ENCODE measurements around the gene IMP4.
A peak's percentile ranks its signal among the peaks of the same experiment; 100 is the strongest.
"Not testable (repeated sequence)": the region's sequence is repeated elsewhere in the genome, so short reads cannot be mapped to it uniquely, and the experiment has no call there.

The IMP4 gene

GRCh38 chr2:130319536-130319935, 23.2 kb upstream of the IMP4 start:
- H3K4me1 Mint-ChIP-seq: no peaks in the 10 kb centered on the region
- peaks cover 36% of the 10 kb centered on the region for H3K27me3 Mint-ChIP-seq
- H3K27ac Mint-ChIP-seq (ENCODE audit: low read depth): no peak overlapping the region
- H3K4me3 Mint-ChIP-seq: no peak overlapping the region
- no peaks in the 10 kb centered on the region for H3K36me3 Mint-ChIP-seq (ENCODE audit: insufficient read depth)
- H3K9me3 Mint-ChIP-seq: no peaks in the 10 kb centered on the region
- DNase-seq (ENCODE audit: low spot score in 2 of 2): no peak
- ATAC-seq (replicated peaks; ENCODE audit: extremely low read depth, poor library complexity, severe bottlenecking): no peak

- H3K9me3 Mint-ChIP-seq: no peaks in the 10 kb centered on the region
Observed at GRCh38 chr2:130327703-130328527, 14.8 kb upstream of the IMP4 start.

GRCh38 chr2:130328710-130329109, 14.0 kb upstream of the IMP4 start:
- Mint-ChIP-seq H3K27me3 (peaks cover 67% of the 10 kb centered on the region), H3K4me3 (no peak overlapping the region), H3K27ac (ENCODE audit: low read depth) (no peak overlapping the region), H3K4me1 (peaks cover 4% of the 10 kb centered on the region), H3K36me3 (ENCODE audit: insufficient read depth) (no peaks in the 10 kb centered on the region), H3K9me3 (no peaks in the 10 kb centered on the region)
- ATAC-seq (replicated peaks; ENCODE audit: extremely low read depth, poor library complexity, severe bottlenecking) (no peak), DNase-seq (ENCODE audit: low spot score in 2 of 2) (no peak)

More at GRCh38 chr2:130327703-130328527, 14.8 kb upstream of the IMP4 start:
- Mint-ChIP-seq H3K27me3 (peaks cover 72% of the 10 kb centered on the region), H3K4me1 (peaks cover 4% of the 10 kb centered on the region), H3K4me3 (no peak overlapping the region), H3K27ac (ENCODE audit: low read depth) (no peak overlapping the region), H3K36me3 (ENCODE audit: insufficient read depth) (no peaks in the 10 kb centered on the region)
- ATAC-seq (replicated peaks; ENCODE audit: extremely low read depth, poor library complexity, severe bottlenecking) (no peak), DNase-seq (ENCODE audit: low spot score in 2 of 2) (no peak)

GRCh38 chr2:130332271-130333073, 10.2 kb upstream of the IMP4 start:
- Mint-ChIP-seq H3K9me3 (no peaks in the 10 kb centered on the region), H3K4me3 (no peak overlapping the region), H3K4me1 (peaks cover 4% of the 10 kb centered on the region), H3K27ac (ENCODE audit: low read depth) (no peak overlapping the region), H3K27me3 (peaks cover 44% of the 10 kb centered on the region), H3K36me3 (ENCODE audit: insufficient read depth) (peaks cover 8% of the 10 kb centered on the region)
- DNase-seq (ENCODE audit: low spot score in 2 of 2): peak; percentile 49 to 55
- ATAC-seq (replicated peaks; ENCODE audit: extremely low read depth, poor library complexity, severe bottlenecking): peak; percentile 64

GRCh38 chr2:130333253-130333652, 9.4 kb upstream of the IMP4 start:
- not testable (repeated sequence) for H3K4me1 Mint-ChIP-seq; H3K27ac Mint-ChIP-seq (ENCODE audit: low read depth); ATAC-seq (replicated peaks; ENCODE audit: extremely low read depth, poor library complexity, severe bottlenecking); DNase-seq (ENCODE audit: low spot score in 2 of 2); H3K9me3 Mint-ChIP-seq; H3K4me3 Mint-ChIP-seq
- peaks cover 37% of the 10 kb centered on the region for H3K27me3 Mint-ChIP-seq
- H3K36me3 Mint-ChIP-seq (ENCODE audit: insufficient read depth): peaks cover 11% of the 10 kb centered on the region

- DNase-seq (ENCODE audit: low spot score in 2 of 2) (no peak), ATAC-seq (replicated peaks; ENCODE audit: extremely low read depth, poor library complexity, severe bottlenecking) (no peak)
- Mint-ChIP-seq H3K36me3 (ENCODE audit: insufficient read depth) (peaks cover 11% of the 10 kb centered on the region), H3K4me1 (peaks cover 4% of the 10 kb centered on the region), H3K27me3 (peaks cover 30% of the 10 kb centered on the region), H3K4me3 (no peak overlapping the region), H3K27ac (ENCODE audit: low read depth) (no peak overlapping the region), H3K9me3 (no peaks in the 10 kb centered on the region)
Observed at GRCh38 chr2:130334026-130334425, 8.7 kb upstream of the IMP4 start.

GRCh38 chr2:130335226-130335625, 7.5 kb upstream of the IMP4 start:
- Mint-ChIP-seq H3K36me3 (ENCODE audit: insufficient read depth) (peaks cover 13% of the 10 kb centered on the region), H3K9me3 (no peaks in the 10 kb centered on the region), H3K4me1 (peaks cover 10% of the 10 kb centered on the region), H3K27me3 (peaks cover 25% of the 10 kb centered on the region), H3K27ac (ENCODE audit: low read depth) (no peak overlapping the region), H3K4me3 (no peak overlapping the region)
- ATAC-seq (replicated peaks; ENCODE audit: extremely low read depth, poor library complexity, severe bottlenecking): no peak
- DNase-seq (ENCODE audit: low spot score in 2 of 2): no peak

GRCh38 chr2:130336150-130336876, 6.4 kb upstream of the IMP4 start:
- peaks cover 13% of the 10 kb centered on the region for H3K36me3 Mint-ChIP-seq (ENCODE audit: insufficient read depth)
- no peak overlapping the region for H3K4me3 Mint-ChIP-seq
- H3K27me3 Mint-ChIP-seq: peaks cover 14% of the 10 kb centered on the region
- no peaks in the 10 kb centered on the region for H3K9me3 Mint-ChIP-seq
- ATAC-seq (replicated peaks; ENCODE audit: extremely low read depth, poor library complexity, severe bottlenecking) (no peak), DNase-seq (ENCODE audit: low spot score in 2 of 2) (no peak)
- peaks cover 19% of the 10 kb centered on the region for H3K4me1 Mint-ChIP-seq
- peak overlapping the region; percentile 41 for H3K27ac Mint-ChIP-seq (ENCODE audit: low read depth)

- peaks cover 27% of the 10 kb centered on the region for H3K4me1 Mint-ChIP-seq
- DNase-seq (ENCODE audit: low spot score in 2 of 2) (no peak), ATAC-seq (replicated peaks; ENCODE audit: extremely low read depth, poor library complexity, severe bottlenecking) (no peak)
- H3K27me3 Mint-ChIP-seq: peaks cover 6% of the 10 kb centered on the region
- peak overlapping the region; percentile 41 for H3K27ac Mint-ChIP-seq (ENCODE audit: low read depth)
- peaks cover 19% of the 10 kb centered on the region for H3K36me3 Mint-ChIP-seq (ENCODE audit: insufficient read depth)
- no peak overlapping the region for H3K4me3 Mint-ChIP-seq
- H3K9me3 Mint-ChIP-seq: no peaks in the 10 kb centered on the region
Observed at GRCh38 chr2:130336877-130337734, 5.6 kb upstream of the IMP4 start.

- H3K9me3 Mint-ChIP-seq: no peaks in the 10 kb centered on the region
- no peak overlapping the region for H3K27ac Mint-ChIP-seq (ENCODE audit: low read depth)
- no peak for DNase-seq (ENCODE audit: low spot score in 2 of 2)
- no peak for ATAC-seq (replicated peaks; ENCODE audit: extremely low read depth, poor library complexity, severe bottlenecking)
- H3K4me3 Mint-ChIP-seq: no peak overlapping the region
- H3K27me3 Mint-ChIP-seq: no peaks in the 10 kb centered on the region
- peaks cover 26% of the 10 kb centered on the region for H3K36me3 Mint-ChIP-seq (ENCODE audit: insufficient read depth)
- peaks cover 31% of the 10 kb centered on the region for H3K4me1 Mint-ChIP-seq
Observed at GRCh38 chr2:130337735-130338325, 4.9 kb upstream of the IMP4 start.

- Mint-ChIP-seq H3K27ac (ENCODE audit: low read depth) (no peak overlapping the region), H3K4me3 (no peak overlapping the region), H3K36me3 (ENCODE audit: insufficient read depth) (peaks cover 32% of the 10 kb centered on the region), H3K4me1 (peaks cover 32% of the 10 kb centered on the region), H3K9me3 (no peaks in the 10 kb centered on the region), H3K27me3 (no peaks in the 10 kb centered on the region)
- DNase-seq (ENCODE audit: low spot score in 2 of 2) (no peak), ATAC-seq (replicated peaks; ENCODE audit: extremely low read depth, poor library complexity, severe bottlenecking) (no peak)
Observed at GRCh38 chr2:130338793-130339345, 3.8 kb upstream of the IMP4 start.

Data from central memory CD8-positive, alpha-beta T cell (primary cell).